ENCODE data around the gene NR3C1.

The NR3C1 gene

DNA sequence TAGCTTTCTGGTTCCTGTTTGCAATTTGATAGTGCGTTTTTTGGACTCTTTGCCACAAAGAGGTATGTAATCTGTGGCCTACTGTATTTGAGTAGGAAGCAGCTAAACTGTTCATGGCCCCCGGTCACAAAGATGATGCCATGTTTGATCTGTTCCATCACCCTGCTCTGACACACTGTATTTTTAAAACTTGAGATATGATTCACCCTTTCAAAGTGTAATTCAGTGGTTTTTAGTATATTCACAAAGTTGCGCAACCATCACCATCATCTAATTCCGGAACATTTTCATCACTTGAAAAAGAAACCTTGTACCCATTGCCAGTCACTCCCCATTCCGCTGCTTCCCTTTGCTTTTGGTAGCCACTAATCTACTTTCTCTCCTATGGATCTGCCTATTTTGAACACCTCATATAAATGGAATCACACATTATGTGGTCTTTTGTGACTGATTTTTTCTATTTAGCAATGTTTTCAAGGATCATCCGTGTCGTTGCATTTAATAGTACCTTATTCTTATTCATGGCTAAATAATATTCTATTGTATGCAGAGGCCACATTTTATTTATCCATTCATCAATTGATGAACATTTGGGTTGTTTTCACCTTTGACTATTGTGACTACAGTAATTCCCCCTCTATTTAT is 141.6 kb downstream of the NR3C1 start:
- no peak for DNase-seq (ENCODE audit: low read depth in 2 of 2)

DNA sequence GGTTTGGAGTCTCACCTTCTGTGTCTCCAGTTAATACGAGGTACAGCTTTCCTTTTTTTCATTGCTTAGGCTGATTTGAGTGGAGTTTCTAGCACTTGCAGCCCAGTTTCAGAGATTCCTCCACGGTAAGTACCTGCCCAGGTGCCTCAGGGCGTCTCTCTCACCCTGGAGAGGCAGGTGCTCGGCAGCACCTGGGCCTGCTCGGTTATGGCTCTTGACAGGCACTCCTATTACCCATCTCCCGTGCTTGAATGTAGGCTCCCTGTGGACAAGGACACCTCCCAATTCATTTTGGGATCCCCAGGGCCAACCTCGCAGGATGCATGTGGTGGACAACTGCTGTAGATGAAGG is 144.3 kb downstream of the NR3C1 start:
- DNase-seq (ENCODE audit: low read depth in 2 of 2): no peak

DNA sequence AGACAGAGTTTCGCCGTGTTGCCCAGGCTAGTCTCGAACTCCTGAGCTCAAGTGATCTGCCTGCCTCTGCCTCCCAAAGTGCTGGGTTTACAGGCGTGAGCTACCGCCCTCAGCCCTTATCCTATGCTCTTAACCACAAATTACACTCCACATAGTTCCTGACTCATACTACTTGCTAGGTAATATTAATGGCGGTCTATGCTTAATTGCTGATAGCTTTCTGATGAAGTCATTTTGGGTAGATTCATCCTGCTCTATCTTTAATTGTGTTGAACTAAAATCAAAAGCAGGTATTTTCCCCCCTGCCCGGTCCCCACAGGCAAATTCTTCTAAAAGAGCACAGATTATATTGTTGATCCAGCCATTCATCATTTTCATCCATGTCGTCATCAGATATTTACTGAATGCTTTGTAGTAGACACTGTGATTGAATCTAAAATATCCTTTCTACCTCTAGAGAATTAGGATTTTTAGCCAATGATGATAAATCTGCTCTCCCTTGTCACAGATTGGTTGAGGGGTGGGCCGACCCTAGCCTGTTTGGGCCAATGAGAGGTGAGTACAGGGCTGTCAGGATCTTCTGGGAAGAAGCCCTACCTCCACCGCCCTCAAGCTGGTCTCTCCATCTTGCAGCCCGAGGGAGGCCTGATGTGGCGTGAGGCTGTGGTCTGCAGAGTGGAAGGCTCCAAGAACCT is 144.8 kb downstream of the NR3C1 start:
- no peak for DNase-seq (ENCODE audit: low read depth in 2 of 2)

DNA sequence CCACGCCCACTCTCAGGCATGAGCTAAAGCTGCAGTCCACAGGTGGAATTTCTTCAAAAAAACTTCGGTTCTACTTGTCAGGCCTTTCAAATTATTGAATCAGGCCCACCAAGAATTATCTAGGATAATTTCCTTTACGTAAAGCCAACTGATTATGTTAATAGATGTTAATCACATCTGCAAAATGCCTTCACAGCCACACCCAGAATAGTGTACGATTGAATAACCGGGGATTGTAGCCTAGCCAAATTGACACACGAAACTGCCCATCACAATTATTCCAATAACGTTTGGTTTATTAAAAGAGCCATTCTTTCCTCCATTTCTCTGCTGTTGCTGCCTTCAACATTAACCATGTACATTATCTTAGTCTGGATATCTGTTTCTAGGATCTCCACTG is 148.7 kb downstream of the NR3C1 start:
- no peak for DNase-seq (ENCODE audit: low read depth in 2 of 2)

DNA sequence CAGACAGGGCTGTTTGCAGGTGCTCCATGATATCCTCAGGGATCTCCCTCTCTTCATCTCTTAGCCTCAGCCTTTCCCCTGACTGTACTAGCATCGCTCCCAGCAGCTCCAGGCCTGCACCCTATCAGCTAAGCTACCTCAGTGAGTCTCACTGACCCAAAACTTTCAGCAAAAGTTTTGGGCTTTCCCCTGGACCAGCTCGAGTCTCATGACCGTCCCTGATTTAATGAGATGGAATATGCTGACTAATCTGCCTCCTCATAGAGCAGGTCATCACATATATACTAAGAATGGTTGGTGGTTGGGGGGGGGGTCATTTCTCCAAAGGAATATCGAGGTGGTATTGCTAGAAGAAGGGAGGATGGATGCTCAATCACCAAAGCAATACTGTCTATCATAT is 151.5 kb downstream of the NR3C1 start:
- DNase-seq (ENCODE audit: low read depth in 2 of 2): no peak

DNA sequence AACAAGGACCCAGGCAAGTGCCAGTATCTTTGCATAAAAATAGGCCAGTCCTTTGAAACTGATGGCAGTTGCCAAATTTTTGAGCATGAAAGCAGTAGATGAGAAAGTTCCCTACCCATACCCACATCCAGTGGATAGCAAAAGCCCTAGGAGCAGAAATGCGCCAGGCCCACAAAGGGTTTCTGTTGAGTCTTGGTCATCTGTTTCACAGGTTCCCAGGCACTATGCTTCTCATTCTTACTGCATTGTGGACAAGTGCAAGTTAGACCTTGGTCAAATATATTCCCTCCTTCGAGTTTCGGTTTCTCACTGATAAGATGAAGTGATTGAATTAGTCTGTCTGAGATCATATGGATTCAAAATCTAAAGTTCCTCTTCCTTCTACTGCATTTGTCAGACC is 152.3 kb downstream of the NR3C1 start:
- no peak for DNase-seq (ENCODE audit: low read depth in 2 of 2)

DNA sequence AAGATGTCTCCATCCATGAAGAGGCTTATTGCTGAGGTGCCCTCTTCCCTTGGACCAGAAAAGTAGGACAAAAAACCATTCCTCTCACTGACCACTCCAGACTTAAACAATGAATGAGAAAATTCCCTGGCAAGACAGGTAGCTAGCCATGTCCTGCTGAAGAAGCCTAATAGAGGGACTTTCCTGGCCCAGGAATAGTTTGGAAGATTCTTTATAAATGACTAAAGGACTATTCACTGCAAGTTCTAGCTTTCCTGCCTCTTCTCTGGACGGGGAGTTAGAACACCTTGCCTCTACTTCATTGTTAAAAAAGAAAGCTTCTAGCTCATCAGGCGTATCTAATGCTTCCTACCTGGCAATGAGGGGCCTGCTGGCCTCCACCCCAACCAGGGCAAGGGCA is 153.6 kb downstream of the NR3C1 start:
- no peak for DNase-seq (ENCODE audit: low read depth in 2 of 2)

DNA sequence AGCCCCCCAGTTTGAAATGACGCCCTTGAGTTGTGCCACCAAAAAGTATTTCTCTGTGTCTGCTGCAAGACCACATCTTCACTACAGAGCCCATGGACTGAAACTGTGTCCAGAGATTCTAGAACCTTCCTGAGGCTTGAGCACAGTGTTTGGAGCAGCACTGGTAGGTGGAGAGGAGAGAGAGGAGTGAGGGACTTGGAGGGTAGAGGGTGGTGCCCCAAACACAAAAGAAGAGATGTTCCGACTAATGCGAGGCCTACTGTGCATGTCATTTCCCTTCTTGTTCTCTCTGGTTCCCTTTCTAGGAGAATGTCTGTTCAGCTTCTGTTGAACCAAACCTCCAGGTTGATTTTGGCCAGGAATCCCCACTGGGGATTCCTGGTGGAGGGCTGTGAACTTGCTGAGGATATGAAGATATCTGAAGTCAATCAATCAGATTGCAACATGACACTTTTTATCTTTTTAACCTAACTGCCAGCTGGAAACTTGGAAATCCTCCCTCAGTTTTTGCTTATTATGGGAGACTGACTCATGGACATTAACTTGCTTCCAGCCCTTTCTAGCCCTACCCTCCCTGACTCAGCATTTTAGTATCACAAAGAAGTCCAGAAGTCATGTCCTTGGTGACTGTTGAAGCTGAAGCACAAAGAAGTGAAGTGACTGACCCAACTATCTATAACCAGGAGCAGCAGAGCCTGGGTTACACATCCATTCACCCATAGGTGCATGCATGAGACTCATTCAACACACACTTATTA is 154.5 kb downstream of the NR3C1 start:
- DNase-seq (ENCODE audit: low read depth in 2 of 2): no peak

DNA sequence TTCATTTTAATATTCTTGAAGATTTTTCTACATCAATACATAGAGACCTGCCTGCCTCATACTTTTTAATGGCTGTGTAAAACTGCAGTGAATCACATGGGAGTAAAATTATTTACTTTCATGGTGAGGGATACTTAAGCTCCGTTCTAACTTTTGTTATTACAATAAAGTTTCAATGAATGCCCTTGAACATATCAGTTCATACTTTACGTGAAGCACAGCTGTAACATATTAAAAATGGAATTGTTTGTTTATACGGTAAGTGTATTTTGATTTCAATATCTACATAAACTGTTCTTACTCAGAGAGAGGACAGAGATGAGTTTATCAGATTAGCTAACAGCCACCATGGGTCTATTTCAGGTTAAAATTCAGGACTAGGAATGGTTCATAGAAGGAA is 155.1 kb downstream of the NR3C1 start:
- no peak for DNase-seq (ENCODE audit: low read depth in 2 of 2)

DNA sequence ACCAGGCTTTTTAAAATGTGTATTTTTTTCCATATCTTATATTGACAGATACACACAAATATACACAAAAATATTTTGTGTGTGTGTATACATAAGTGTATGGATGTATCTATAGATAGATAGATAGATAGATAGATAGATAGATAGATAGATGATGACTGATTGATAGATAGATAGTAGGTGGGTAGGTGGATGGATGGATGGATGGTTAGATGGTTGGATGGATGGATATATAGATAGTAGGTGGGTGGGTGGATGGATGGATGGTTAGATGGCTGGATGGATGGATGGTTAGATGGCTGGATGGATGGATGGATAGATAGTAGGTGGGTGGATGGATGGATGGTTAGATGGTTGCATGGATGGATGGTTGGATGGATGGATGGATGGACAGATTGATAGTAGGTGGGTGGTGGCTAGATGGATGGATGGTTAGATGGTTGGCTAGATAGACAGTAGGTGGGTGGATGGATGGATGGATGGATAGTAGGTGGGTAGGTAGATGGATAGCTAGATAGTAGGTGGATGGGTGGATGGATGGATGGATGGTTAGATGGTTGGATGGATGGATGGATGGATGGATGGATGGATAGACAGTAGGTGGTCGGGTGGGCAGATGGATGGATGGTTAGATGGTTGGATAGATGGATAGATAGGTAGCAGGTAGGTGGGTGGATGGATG is 156.2 kb downstream of the NR3C1 start:
- no peak for DNase-seq (ENCODE audit: low read depth in 2 of 2)

DNA sequence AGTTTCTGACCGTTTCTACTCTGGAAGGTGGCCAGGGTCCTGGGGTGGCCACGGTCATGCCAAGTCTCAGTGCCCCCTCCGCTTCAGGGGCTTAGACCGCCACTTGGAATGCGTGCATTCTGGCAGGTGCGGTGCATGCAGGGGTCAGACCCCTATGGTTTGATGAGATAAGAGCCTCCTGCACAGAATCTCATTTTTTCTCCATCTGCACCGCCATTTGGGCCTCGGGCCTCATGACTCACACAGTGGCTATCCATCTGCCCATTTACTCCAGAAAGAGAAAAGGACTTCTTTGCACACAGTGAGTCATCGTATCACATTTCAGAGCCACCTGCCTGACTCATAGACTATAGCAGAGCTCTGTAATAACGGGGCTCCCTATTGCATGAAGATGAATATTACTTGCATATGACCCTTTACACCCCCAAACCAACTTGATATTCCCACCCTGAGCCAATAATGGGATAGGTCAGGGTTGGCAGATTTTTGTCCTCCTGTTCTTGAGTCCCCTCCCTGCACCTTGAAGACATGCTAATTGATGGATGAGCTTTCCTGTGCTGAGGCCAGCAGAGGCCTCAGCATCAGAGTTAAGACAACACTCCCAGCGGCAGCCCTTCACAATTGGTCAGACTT is 157.4 kb downstream of the NR3C1 start:
- no peak for DNase-seq (ENCODE audit: low read depth in 2 of 2)

DNA sequence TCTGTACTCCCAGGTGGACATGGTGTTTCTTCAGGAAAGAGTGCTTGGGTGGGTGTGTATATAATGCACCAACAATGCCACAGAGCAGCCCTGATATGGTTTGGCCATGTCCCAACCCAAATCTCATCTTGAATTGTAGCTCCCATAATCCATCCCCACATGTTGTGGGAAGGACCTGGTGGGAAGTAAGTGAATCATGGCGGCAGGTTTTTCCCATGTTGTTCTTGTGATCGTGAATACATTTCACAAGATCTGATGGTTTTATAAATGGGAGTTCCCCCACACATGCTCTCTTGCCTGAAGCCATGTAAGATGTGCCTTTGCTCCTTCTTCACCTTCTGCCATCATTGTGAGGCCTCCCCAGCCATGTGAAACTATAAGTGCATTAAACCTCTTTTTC is 158.5 kb downstream of the NR3C1 start:
- DNase-seq (ENCODE audit: low read depth in 2 of 2): no peak

DNA sequence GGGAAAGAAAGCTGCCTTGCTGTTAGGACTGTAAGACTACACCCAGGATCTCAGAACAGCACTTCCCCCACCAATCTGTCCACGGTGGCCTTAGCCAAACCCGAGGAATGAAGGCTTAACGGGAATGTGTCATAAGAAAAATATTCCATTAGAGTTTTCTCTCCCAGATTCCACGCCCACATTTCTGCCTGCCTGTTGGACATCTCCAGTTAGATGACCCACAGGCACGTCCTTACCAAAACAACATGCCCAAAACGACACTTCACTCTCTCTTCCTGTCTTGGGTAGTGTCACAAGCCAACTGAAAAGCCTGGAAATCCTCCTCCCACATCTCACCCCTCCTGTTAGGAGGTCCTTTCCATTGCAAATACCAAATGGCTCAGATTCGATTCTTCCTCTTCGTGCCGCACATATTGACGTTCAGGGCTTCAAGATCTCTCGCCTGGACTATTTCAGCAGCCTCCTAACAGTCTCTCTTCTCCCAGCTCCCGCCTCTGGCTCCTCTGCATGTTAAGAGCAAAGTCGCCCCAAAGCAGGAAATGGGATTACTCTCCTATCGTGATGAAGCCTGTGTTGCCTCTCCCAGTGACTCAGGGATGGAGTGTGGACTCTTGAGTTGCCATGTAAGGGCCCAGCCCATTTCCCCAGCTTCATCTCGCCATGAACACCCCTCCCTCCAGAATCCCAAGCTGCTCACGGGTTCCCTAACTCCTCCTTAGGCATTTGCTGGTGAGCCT is 159.3 kb downstream of the NR3C1 start:
- no peak for DNase-seq (ENCODE audit: low read depth in 2 of 2)

DNA sequence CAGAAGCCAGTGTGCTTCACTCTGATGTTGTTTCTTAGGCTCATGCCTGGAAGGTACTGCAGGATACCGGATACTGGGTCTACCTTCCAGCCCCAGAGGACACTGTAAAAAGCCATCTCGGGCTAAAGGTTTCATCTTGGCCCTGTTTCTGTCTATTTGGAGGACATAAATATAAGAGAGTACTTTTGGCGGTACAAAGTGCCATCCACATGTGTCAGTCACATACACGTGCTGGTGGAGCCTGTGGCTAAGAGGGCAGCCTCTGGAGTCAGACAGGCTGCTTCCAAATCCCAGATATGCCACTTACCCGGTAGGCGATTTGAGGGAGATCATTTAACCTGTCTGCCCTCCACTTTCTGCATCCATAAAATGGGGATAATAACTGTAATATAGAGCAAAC is 160.4 kb downstream of the NR3C1 start:
- DNase-seq (ENCODE audit: low read depth in 2 of 2): no peak

DNA sequence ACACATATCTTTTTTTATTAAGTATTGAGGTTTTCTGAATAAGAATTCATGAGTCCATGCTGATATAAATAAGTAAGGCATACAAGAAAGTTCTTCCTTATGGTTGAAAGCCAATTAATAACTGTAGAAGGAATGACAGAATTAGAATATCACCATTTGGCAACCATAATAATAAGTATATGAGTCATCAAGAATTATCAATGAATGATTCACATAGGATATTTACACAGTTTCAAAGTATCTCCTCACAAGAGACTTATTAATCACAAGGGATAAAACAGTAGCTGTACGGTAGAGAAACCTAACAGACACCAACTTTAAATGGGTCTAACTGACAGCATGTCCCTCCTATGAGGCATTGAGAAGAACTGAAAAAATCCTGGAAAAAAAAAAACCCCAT is 161.6 kb downstream of the NR3C1 start:
- DNase-seq (ENCODE audit: low read depth in 2 of 2): no peak

DNA sequence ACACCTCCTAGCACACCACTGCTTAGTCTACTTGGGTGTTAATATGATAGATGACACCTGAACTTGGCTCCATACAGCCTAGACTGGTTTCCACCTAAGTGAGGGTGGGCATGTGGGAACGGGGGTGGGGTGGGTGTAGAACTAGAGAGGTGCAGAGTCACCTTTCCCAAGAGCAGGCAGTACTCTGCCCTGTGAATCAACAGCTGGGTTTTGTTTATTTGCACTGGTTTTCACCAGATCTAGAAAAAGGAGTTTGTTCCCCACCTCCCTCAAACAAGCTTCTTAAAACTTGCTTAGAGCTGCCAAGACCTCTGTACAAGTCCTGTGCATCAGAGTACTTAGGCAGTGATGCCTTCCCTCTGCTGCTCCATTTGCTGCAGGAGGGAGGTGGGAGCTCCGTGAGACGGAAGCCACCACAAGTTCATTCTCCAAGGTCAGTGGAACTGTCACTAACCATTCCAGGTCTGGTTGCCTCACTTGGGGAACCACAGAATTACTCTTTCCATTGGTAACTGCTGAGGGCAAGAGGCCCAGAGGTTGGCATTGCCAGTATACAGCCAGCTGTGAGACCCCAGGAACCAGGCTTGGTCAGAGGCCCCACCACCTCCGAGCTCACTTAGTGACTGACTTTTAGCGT is 163.5 kb downstream of the NR3C1 start:
- DNase-seq (ENCODE audit: low read depth in 2 of 2): no peak

DNA sequence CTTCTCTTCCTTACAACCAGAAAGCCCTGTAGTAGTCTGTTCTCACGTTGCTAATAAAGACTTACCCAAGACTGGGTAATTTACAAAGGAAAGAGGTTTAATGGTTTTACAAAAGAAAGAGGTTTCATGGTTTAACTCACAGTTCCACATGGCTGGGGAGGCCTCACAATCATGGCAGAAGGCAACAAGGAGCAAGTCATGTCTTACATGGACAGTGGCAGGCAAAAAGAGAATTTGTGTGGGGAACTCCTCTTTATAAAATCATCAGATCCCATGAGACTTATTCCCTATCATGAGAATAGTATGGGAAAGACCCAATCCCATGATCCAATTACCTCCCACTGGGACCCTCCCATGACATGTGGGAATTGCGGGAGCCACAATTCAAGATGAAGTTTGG is 164.9 kb downstream of the NR3C1 start:
- no peak for DNase-seq (ENCODE audit: low read depth in 2 of 2)

DNA sequence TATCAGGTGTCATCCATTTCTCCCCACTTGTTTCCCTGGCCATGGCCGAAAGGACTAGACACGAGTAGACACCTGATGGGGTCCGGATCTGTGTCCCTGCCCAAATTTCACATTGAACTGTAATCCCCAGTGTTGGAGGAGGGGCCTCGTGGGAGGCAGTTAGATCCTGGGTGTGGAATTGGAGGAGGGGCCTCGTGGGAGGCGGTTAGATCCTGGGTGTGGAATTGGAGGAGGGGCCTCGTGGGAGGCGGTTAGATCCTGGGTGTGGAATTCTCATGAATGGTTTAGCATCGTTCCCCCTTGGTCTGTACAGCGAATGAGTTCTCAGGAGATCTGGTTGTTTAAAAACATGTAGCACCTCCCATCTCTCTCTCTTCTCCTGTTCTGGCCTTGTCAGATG is 165.8 kb downstream of the NR3C1 start:
- no peak for DNase-seq (ENCODE audit: low read depth in 2 of 2)

DNA sequence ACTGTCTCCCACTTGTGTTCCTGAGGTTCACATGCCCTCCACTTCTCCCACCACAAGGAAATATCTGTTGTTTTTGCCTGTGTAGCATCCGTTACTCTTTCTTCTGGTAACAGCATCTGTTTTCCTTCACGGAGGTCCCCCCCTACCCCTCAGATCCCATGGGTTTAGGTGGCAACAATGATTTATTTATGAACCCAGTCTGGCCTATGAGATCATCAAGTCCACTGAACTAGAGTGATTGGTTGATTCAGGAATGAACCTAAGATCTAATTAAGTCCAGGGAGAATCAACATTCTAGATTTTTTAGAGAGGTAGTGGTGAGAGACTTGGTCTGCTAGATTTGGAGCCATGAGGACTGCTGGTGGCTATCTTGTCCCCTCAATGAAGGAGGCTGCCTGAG is 166.8 kb downstream of the NR3C1 start:
- no peak for DNase-seq (ENCODE audit: low read depth in 2 of 2)

DNA sequence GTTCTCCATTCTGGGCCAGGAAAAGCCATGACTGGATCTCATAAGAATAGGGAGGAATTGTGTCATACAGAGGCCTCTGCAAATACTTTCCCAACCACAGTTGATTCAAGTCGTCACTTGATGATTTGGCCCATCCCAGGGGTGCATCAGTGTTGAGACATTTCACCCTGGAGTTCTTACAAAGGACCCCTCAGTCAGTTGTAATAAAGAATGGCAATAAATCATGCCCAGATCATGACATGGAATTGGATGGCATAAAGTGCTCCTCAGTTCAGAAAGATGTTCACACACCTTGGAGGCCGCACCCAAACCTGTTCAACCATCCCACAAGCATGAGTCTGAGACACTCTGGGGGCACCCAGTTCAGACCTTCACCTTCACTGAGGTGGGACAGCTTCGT is 168.1 kb downstream of the NR3C1 start:
- DNase-seq (ENCODE audit: low read depth in 2 of 2): no peak
